OCI-LY1 (cell line): ENCODE data around the gene BAIAP2.
"Not testable (repeated sequence)": the region's sequence is repeated elsewhere in the genome, so short reads cannot be mapped to it uniquely, and the experiment has no call there.

Source experiments
- H2AFZ ChIP-seq: fragments of 200-600 bp; sonication (generic), shearing (Covaris generic); 2 replicates; pipeline ENCODE4 v1.6.0; 2014; ENCODE audit warnings: antibody characterized with exemption, mild to moderate bottlenecking, low read length
- H3F3A ChIP-seq: fragments of 200-600 bp; sonication (generic), shearing (Covaris generic); 2 replicates; pipeline ENCODE4 v1.6.0; 2014; ENCODE audit warnings: mild to moderate bottlenecking, antibody characterized with exemption, low read length, moderate library complexity; ENCODE audit not compliant: insufficient read depth
- H3K27ac ChIP-seq: fragments of 200-600 bp; sonication (generic); 2 replicates; pipeline ENCODE4 v1.5.1; 2014; ENCODE audit warnings: low read length, mixed run types, mild to moderate bottlenecking, low read depth; ENCODE audit not compliant: poor library complexity, severe bottlenecking
- H3K27me3 ChIP-seq: fragments of 200-600 bp; sonication (generic); 2 replicates; pipeline ENCODE4 v1.6.0; 2014; ENCODE audit warnings: antibody characterized with exemption, mild to moderate bottlenecking, low read length, moderate library complexity; ENCODE audit not compliant: insufficient read depth
- H3K36me3 ChIP-seq: fragments of 200-600 bp; sonication (generic); 2 replicates; pipeline ENCODE4 v1.6.1; 2014; ENCODE audit warnings: mild to moderate bottlenecking, antibody characterized with exemption, low read length, moderate library complexity, mixed read lengths; ENCODE audit not compliant: insufficient read depth
- H3K4me1 ChIP-seq: fragments of 200-600 bp; sonication (generic); 2 replicates; pipeline ENCODE4 v1.5.1; 2014; ENCODE audit warnings: mild to moderate bottlenecking, low read length, moderate library complexity; ENCODE audit not compliant: insufficient read depth, severe bottlenecking
- H3K4me2 ChIP-seq: fragments of 200-600 bp; sonication (generic), shearing (Covaris generic); 2 replicates; pipeline ENCODE4 v1.6.1; 2014; ENCODE audit warnings: low read length
- H3K4me3 ChIP-seq: fragments of 200-600 bp; sonication (generic); 2 replicates; pipeline ENCODE4 v1.5.1; 2014; ENCODE audit warnings: low read length, low read depth, mild to moderate bottlenecking, mixed read lengths; ENCODE audit not compliant: poor library complexity, severe bottlenecking
- H3K79me2 ChIP-seq: fragments of 200-600 bp; shearing (Covaris generic); 2 replicates; pipeline ENCODE4 v1.6.1; 2016; ENCODE audit warnings: mixed run types, low read length, mixed read lengths; ENCODE audit not compliant: insufficient read depth
- H3K9ac ChIP-seq: fragments of 200-600 bp; sonication (generic), shearing (Covaris generic); 2 replicates; pipeline ENCODE4 v1.6.1; 2014; ENCODE audit warnings: mild to moderate bottlenecking, low read length, mixed read lengths
- H3K9me2 ChIP-seq: fragments of 200-600 bp; sonication (generic), shearing (Covaris generic); 2 replicates; pipeline ENCODE4 v1.6.1; 2014; ENCODE audit warnings: low read depth, mild to moderate bottlenecking, low read length, mixed read lengths
- H3K9me3 ChIP-seq: fragments of 200-600 bp; shearing (Covaris generic); 2 replicates; pipeline ENCODE4 v1.6.1; 2014; ENCODE audit warnings: low read length, mixed read lengths
- H4K20me1 ChIP-seq: fragments of 200-600 bp; sonication (generic), shearing (Covaris generic); 2 replicates; pipeline ENCODE4 v1.6.0; 2016; ENCODE audit warnings: mild to moderate bottlenecking, low read length; ENCODE audit not compliant: insufficient read depth
- EZH2 ChIP-seq: fragments of 200-600 bp; sonication (generic), shearing (Covaris generic); IDR thresholded peaks from 2 replicates; pipeline ENCODE4 v1.8.0; 2017; ENCODE audit warnings: borderline replicate concordance, mixed run types, mild to moderate bottlenecking, antibody characterized with exemption, low read length, moderate library complexity, mixed read lengths
- TF ChIP-seq, protein P1 (sequence below): fragments of 200-600 bp; sonication (generic), shearing (Covaris generic); IDR thresholded peaks from 2 replicates; pipeline ENCODE4 v1.5.1; 2017; ENCODE audit warnings: mild to moderate bottlenecking, antibody characterized with exemption, low read length, moderate library complexity, mixed read lengths

Gene BAIAP2

DNA sequence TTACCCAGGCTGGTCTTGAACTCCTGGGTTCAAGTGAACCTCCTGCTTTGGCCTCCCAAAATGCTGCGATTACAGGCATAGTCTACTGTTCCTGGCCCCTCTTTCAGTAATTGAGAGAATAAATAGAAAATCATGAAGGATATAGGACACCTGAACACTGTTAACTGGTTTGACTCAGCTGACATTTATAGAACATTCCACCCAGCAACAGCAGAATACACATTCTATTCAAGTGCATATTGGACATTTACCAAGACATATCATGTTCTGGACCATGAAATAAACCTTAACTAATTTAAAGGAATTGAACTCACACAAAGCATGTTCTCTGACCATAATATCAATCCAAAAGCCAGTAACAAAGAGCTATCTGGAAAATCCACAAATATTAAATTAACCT is 19.8 kb upstream of the BAIAP2 start:
- H3K4me2 ChIP-seq: no peak overlapping the region
- TF ChIP-seq EZH2: no peak
- TF ChIP-seq, protein P1, sequence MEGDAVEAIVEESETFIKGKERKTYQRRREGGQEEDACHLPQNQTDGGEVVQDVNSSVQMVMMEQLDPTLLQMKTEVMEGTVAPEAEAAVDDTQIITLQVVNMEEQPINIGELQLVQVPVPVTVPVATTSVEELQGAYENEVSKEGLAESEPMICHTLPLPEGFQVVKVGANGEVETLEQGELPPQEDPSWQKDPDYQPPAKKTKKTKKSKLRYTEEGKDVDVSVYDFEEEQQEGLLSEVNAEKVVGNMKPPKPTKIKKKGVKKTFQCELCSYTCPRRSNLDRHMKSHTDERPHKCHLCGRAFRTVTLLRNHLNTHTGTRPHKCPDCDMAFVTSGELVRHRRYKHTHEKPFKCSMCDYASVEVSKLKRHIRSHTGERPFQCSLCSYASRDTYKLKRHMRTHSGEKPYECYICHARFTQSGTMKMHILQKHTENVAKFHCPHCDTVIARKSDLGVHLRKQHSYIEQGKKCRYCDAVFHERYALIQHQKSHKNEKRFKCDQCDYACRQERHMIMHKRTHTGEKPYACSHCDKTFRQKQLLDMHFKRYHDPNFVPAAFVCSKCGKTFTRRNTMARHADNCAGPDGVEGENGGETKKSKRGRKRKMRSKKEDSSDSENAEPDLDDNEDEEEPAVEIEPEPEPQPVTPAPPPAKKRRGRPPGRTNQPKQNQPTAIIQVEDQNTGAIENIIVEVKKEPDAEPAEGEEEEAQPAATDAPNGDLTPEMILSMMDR: no peak

DNA sequence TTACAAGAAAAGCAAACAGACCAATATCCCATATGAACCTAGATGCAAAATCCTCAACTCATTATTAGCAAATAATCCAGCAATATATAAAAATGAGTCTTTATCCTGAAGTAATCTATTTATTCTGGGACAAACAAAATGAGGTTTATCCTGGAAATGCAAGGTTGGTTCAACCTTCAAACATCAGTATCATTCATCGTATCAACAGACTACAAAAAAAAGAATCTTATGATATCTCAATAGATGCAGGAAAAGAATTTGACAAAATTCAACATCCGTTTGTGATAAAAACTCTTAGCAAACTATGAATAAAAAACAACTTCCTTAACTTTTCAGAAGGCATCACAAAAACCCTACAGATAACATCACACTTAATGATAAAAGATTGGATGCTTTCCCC is 18.4 kb upstream of the BAIAP2 start:
- no peaks in the 10 kb centered on the region; the same call in 1 of the 2 replicates for H3K27me3 ChIP-seq
- H3K79me2 ChIP-seq: no peaks in the 10 kb centered on the region
- no peaks in the 10 kb centered on the region for H4K20me1 ChIP-seq
- no peak overlapping the region for H3K4me2 ChIP-seq
- H2AFZ ChIP-seq: no peak overlapping the region
- no peak overlapping the region for H3K4me3 ChIP-seq
- H3K9ac ChIP-seq: no peak overlapping the region
- H3K4me1 ChIP-seq: no peaks in the 10 kb centered on the region
- peaks cover 4% of the 10 kb centered on the region; the same call in 1 of the 2 replicates for H3K9me3 ChIP-seq
- H3K27ac ChIP-seq: no peak overlapping the region
- no peaks in the 10 kb centered on the region; the same call in 1 of the 2 replicates for H3K36me3 ChIP-seq
- TF ChIP-seq EZH2: no peak
- TF ChIP-seq, protein P1: no peak
- no peaks in the 10 kb centered on the region for H3F3A ChIP-seq
- no peaks in the 10 kb centered on the region for H3K9me2 ChIP-seq

More for the DNA sequence above, 19.8 kb upstream of the BAIAP2 start:
- Histone ChIP-seq H2AFZ (no peak overlapping the region), H3K36me3 (no peaks in the 10 kb centered on the region; the same call in 1 of the 2 replicates), H3K79me2 (no peaks in the 10 kb centered on the region), H3K9ac (no peak overlapping the region), H3K4me1 (no peaks in the 10 kb centered on the region), H4K20me1 (no peaks in the 10 kb centered on the region), H3K27me3 (no peaks in the 10 kb centered on the region; the same call in 1 of the 2 replicates), H3K9me2 (no peaks in the 10 kb centered on the region), H3K4me3 (no peak overlapping the region), H3K27ac (no peak overlapping the region), H3K9me3 (peaks cover 4% of the 10 kb centered on the region; the same call in 1 of the 2 replicates), H3F3A (no peaks in the 10 kb centered on the region)

DNA sequence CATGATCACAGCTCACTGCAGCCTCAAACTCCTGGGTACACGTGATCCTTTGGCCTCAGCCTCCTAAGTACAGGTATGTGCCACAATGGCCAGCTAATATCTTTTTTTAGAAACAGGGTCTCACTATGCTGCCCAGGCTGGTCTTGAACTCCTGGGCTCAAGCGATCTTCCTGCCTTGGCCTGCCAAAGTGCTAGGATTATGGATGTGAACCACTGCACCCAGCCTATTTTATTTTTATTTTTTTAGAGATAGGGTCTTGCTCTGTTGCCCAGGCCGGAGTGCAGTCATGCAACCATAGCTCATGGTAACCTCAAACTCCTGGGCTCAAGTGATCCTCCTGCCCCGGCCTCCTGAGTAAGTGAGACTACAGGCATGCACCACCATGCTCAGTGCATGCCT is 17.6 kb upstream of the BAIAP2 start:
- H3K36me3 ChIP-seq, H2AFZ ChIP-seq, H3K27ac ChIP-seq, H3K9me2 ChIP-seq, H3K4me2 ChIP-seq, H3K9me3 ChIP-seq, H3K4me1 ChIP-seq, H3F3A ChIP-seq, H3K79me2 ChIP-seq, H3K4me3 ChIP-seq, H3K27me3 ChIP-seq, H4K20me1 ChIP-seq, H3K9ac ChIP-seq: not testable (repeated sequence)

DNA sequence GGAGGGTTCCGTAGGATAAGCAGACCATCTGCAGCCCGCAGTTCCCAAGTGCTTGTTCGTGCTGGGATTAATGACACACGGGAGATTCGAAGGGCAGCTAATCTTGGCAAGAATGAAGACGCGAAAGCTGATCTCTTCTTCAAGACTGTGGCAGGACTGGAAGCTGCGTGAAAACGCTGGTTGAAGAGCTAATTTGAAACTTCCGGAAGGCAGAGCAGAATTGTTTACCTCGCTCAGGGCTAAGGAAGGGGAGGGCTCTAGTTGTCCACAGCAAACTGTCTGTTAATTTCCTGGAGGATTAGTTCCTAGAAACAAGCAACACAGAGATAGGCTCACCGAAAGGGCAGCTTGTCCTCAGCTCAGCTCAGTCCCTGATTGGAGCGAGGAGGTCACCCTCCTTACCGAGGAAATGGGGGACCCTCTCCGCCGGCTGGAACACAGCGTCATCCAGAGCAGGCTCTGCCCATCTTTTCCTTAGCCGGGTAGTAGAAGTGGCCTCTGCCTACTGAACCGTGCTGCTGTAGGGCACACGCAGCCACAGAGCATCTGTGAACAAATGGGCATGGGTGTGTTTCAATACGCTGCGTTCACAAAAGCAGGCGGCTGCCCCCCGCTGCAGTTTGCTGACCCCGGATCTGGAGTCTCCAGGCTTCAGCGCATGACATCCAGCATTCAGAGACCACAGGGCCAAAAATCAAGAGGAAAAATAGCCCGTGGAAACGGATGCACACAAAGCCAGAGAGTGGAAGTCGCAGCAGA is 16.7 kb upstream of the BAIAP2 start:
- Histone ChIP-seq H3K36me3 (no peaks in the 10 kb centered on the region; the same call in 1 of the 2 replicates), H3K9me2 (no peaks in the 10 kb centered on the region), H3K4me2 (no peak overlapping the region), H3K4me1 (no peaks in the 10 kb centered on the region), H3K9ac (no peak overlapping the region), H3K27ac (no peak overlapping the region), H4K20me1 (no peaks in the 10 kb centered on the region), H3F3A (no peaks in the 10 kb centered on the region), H3K79me2 (no peaks in the 10 kb centered on the region), H3K9me3 (peaks cover 4% of the 10 kb centered on the region; the same call in 1 of the 2 replicates), H3K4me3 (no peak overlapping the region), H3K27me3 (no peaks in the 10 kb centered on the region; the same call in 1 of the 2 replicates), H2AFZ (no peak overlapping the region)
- TF ChIP-seq, protein P1: no peak
- TF ChIP-seq EZH2: no peak
